Fibroblast of lung (primary cell): Measurements from ENCODE around the gene EML1. TPM values are rescaled to one million over a fixed set of nuclear protein-coding genes. Genes with fewer than 3 reads are reported as not detected.

Experiments used
- DNase-seq, 2 donors: peaks; one replicate each; pipeline versions ENCODE4 v3.0.0 to v3.0.0-alpha.2; 2010; ENCODE audit warnings: low read depth in 2 of 2
- H2AFZ ChIP-seq: 2 replicates; pipeline ENCODE4 v1.5.1; 2012; ENCODE audit warnings: low read length, control low read depth, inconsistent platforms
- H3K27ac ChIP-seq: 2 replicates; pipeline ENCODE4 v1.5.1; 2011; ENCODE audit warnings: low read length, control low read depth; ENCODE audit not compliant: insufficient read depth
- H3K27me3 ChIP-seq: 2 replicates; pipeline ENCODE4 v1.5.1; 2011; ENCODE audit warnings: mild to moderate bottlenecking, low read length; ENCODE audit not compliant: control insufficient read depth, insufficient read depth
- H3K36me3 ChIP-seq: 2 replicates; pipeline ENCODE4 v1.5.1; 2011; ENCODE audit warnings: low read length; ENCODE audit not compliant: control insufficient read depth, insufficient read depth
- H3K4me1 ChIP-seq: 2 replicates; pipeline ENCODE4 v1.5.1; 2011; ENCODE audit warnings: low read length; ENCODE audit not compliant: control insufficient read depth, insufficient read depth; ENCODE audit errors: extremely low read depth
- H3K4me2 ChIP-seq: 2 replicates; pipeline ENCODE4 v1.5.1; 2011; ENCODE audit warnings: low read length, control low read depth; ENCODE audit not compliant: insufficient read depth; ENCODE audit errors: extremely low read depth
- H3K4me3 ChIP-seq, 4 experiments: fragments of 200-600 bp in 1 of 4; sonication (generic) in 1 of 4; replicated peaks in 1 of 4; 2 replicates each; pipeline ENCODE4 v1.5.1; 2011 to 2016; ENCODE audit warnings: low read length in 4 of 4, low read depth in 3 of 4, mild to moderate bottlenecking in 3 of 4, control low read depth in 2 of 4, inconsistent platforms in 1 of 4, mixed read lengths in 1 of 4; ENCODE audit not compliant: insufficient read depth in 1 of 4; ENCODE audit errors: control extremely low read depth in 1 of 4
- H3K79me2 ChIP-seq: 2 replicates; pipeline ENCODE4 v1.5.1; 2012; ENCODE audit warnings: mild to moderate bottlenecking, low read length, inconsistent platforms; ENCODE audit not compliant: control insufficient read depth, insufficient read depth
- H3K9ac ChIP-seq: 2 replicates; pipeline ENCODE4 v1.5.1; 2011; ENCODE audit warnings: mild to moderate bottlenecking, low read length, control low read depth; ENCODE audit not compliant: insufficient read depth
- H3K9me3 ChIP-seq: 2 replicates; pipeline ENCODE4 v1.5.1; 2012; ENCODE audit warnings: low read depth, low read length; ENCODE audit not compliant: control insufficient read depth, insufficient read depth
- H4K20me1 ChIP-seq: 2 replicates; pipeline ENCODE4 v1.5.1; 2011; ENCODE audit warnings: low read length; ENCODE audit not compliant: control insufficient read depth, insufficient read depth; ENCODE audit errors: extremely low read depth
- CTCF ChIP-seq, 2 donors: IDR thresholded peaks in 1 of 2; conservative IDR thresholded peaks in 1 of 2; 1 replicate in 1 of 2; 2 replicates in 1 of 2; pipeline ENCODE4 v1.5.1; 2011 to 2012; ENCODE audit warnings: low read length in 2 of 2, control low read depth in 1 of 2, inconsistent platforms in 1 of 2, low read depth in 1 of 2, mild to moderate bottlenecking in 1 of 2
- EZH2 ChIP-seq: IDR thresholded peaks from 2 replicates; pipeline ENCODE4 v1.5.1; 2012; ENCODE audit warnings: low read length, control low read depth, mild to moderate bottlenecking; ENCODE audit errors: missing control alignments
- polyA plus RNA-seq, 2 donors: library from polyadenylated mRNA; depleted of rRNA in 1 of 2; stranded (reverse) in 1 of 2; unstranded in 1 of 2; fragments of >200 nt; gene quantifications; 2 replicates each; pipeline ENCODE4 v1.2.1, GENCODE V29; 2011 to 2012; ENCODE audit warnings: missing spikeins in 1 of 2
- total RNA-seq: library from RNA; depleted of rRNA; stranded (reverse); fragments of >200 nt; gene quantifications from 2 replicates; pipeline ENCODE4 v1.2.1, GENCODE V29; 2014

The EML1 gene
- total and polyA plus RNA-seq, 2 donors (not counting 1 experiment from before 2014, with no cell fraction given): 22.4 to 74.5 TPM

DNA sequence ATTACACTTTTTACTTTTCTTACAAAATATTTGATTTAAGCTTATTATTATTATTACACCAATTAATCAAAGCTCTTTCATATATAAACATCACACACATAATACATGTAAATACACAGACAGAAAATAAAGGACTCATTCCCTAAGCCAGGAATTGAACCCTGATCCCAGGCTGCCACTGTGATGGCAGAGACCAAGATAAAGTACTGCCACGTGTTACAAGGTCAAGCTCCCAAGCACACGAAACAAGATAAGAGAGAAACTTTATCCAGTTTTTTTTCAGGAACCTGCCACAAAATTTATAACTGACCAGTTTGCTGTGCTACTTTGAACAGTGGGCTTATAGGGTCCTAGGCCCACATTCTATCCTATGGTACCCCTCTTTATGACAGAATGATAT is 111.3 kb downstream of the EML1 start:
- H3K4me2 ChIP-seq: no peak overlapping the region
- DNase-seq: no peak
- no peaks in the 10 kb centered on the region for H4K20me1 ChIP-seq
- no peak overlapping the region for H2AFZ ChIP-seq
- no peak overlapping the region for H3K9ac ChIP-seq
- no peaks in the 10 kb centered on the region for H3K79me2 ChIP-seq
- no peak overlapping the region for H3K27ac ChIP-seq
- H3K4me1 ChIP-seq: no peaks in the 10 kb centered on the region
- no peak overlapping the region for H3K4me3 ChIP-seq
- no peaks in the 10 kb centered on the region for H3K36me3 ChIP-seq
- TF ChIP-seq CTCF (conservative IDR thresholded peaks at IDR 0.05 in 1 of 2, IDR thresholded peaks at IDR 0.05 in 1 of 2; ENCODE audit: low read depth in 1 of 2, low read length in 2 of 2) (no peak), EZH2 (no peak)
- H3K9me3 ChIP-seq: no peaks in the 10 kb centered on the region
- no peaks in the 10 kb centered on the region for H3K27me3 ChIP-seq

- Histone ChIP-seq H2AFZ (no peak overlapping the region), H3K36me3 (no peaks in the 10 kb centered on the region), H3K79me2 (no peaks in the 10 kb centered on the region), H3K9ac (no peak overlapping the region), H3K4me1 (no peaks in the 10 kb centered on the region), H3K9me3 (no peaks in the 10 kb centered on the region), H4K20me1 (no peaks in the 10 kb centered on the region), H3K27ac (no peak overlapping the region), H3K4me3 (no peak overlapping the region), H3K27me3 (no peaks in the 10 kb centered on the region), H3K4me2 (no peak overlapping the region)
- TF ChIP-seq CTCF (conservative IDR thresholded peaks at IDR 0.05 in 1 of 2, IDR thresholded peaks at IDR 0.05 in 1 of 2; ENCODE audit: low read depth in 1 of 2, low read length in 2 of 2) (no peak), EZH2 (no peak)
- DNase-seq: no peak
These were observed 111.9 kb downstream of the EML1 start for GRCh38 chr14:99905121-99905520.

- Histone ChIP-seq H2AFZ (no peak overlapping the region), H3K4me2 (no peak overlapping the region), H4K20me1 (no peaks in the 10 kb centered on the region), H3K36me3 (no peaks in the 10 kb centered on the region), H3K4me1 (peaks cover 4% of the 10 kb centered on the region), H3K9ac (no peak overlapping the region), H3K79me2 (no peaks in the 10 kb centered on the region), H3K9me3 (no peaks in the 10 kb centered on the region), H3K4me3 (no peak overlapping the region), H3K27ac (no peak overlapping the region), H3K27me3 (no peaks in the 10 kb centered on the region)
- no peak for TF ChIP-seq EZH2
- no peak for TF ChIP-seq CTCF (conservative IDR thresholded peaks at IDR 0.05 in 1 of 2, IDR thresholded peaks at IDR 0.05 in 1 of 2; ENCODE audit: low read depth in 1 of 2, low read length in 2 of 2)
- no peak for DNase-seq
These were observed 114.8 kb downstream of the EML1 start for GRCh38 chr14:99907761-99908652.
